HG03175 (cell line): Measurements from ENCODE around the gene FFAR2.
"Not testable (repeated sequence)": the region's sequence is repeated elsewhere in the genome, so short reads cannot be mapped to it uniquely, and the experiment has no call there.

ENCODE experiments used
- ATAC-seq: cut with Tn5 transposase; IDR thresholded peaks from one replicate; pipeline ENCODE4 v1.9.1; 2021; ENCODE audit warnings: mild to moderate bottlenecking, moderate library complexity; ENCODE audit not compliant: unreplicated experiment

FFAR2 gene

GRCh38 chr19:35423406-35423805, 24.7 kb upstream of the FFAR2 start:
- ATAC-seq, result not testable (repeated sequence)

GRCh38 chr19:35425682-35426081, 22.4 kb upstream of the FFAR2 start:
- no peak for ATAC-seq

- ATAC-seq, result no peak
Observed at GRCh38 chr19:35427187-35427586, 20.9 kb upstream of the FFAR2 start.

GRCh38 chr19:35429698-35430408, 18.2 kb upstream of the FFAR2 start:
- ATAC-seq, result no peak

- no peak for ATAC-seq
Observed at GRCh38 chr19:35430409-35431144, 17.5 kb upstream of the FFAR2 start.

GRCh38 chr19:35431145-35431807, 16.8 kb upstream of the FFAR2 start:
- ATAC-seq, result no peak

- no peak for ATAC-seq
Observed at GRCh38 chr19:35432911-35433310, 15.1 kb upstream of the FFAR2 start.

- ATAC-seq, result no peak
Observed at GRCh38 chr19:35433448-35433847, 14.6 kb upstream of the FFAR2 start.

- no peak for ATAC-seq
Observed at GRCh38 chr19:35435896-35436295, 12.2 kb upstream of the FFAR2 start.

GRCh38 chr19:35436477-35437405, 11.3 kb upstream of the FFAR2 start:
- ATAC-seq, result no peak

- ATAC-seq, result no peak
Observed at GRCh38 chr19:35437406-35437951, 10.6 kb upstream of the FFAR2 start.

GRCh38 chr19:35438096-35438495, 10.0 kb upstream of the FFAR2 start:
- ATAC-seq, result no peak

GRCh38 chr19:35438527-35438926, 9.5 kb upstream of the FFAR2 start:
- ATAC-seq, result no peak

GRCh38 chr19:35439921-35440320, 8.1 kb upstream of the FFAR2 start:
- ATAC-seq, result no peak

- ATAC-seq, result no peak
Observed at GRCh38 chr19:35442091-35442490, 6.0 kb upstream of the FFAR2 start.

GRCh38 chr19:35444735-35445134, 3.3 kb upstream of the FFAR2 start:
- ATAC-seq, result no peak

- ATAC-seq, result no peak
Observed at GRCh38 chr19:35445826-35446593, 2.0 kb upstream of the FFAR2 start.

GRCh38 chr19:35449359-35450043, 1.4 kb downstream of the FFAR2 start:
- ATAC-seq, result no peak
